ENCODE results near the gene PEX11A. TPM values are rescaled to one million over a fixed set of nuclear protein-coding genes. Genes with fewer than 3 reads are reported as not detected.
"Not testable (repeated sequence)": the region's sequence is repeated elsewhere in the genome, so short reads cannot be mapped to it uniquely, and the experiment has no call there.

Gene PEX11A, protein sequence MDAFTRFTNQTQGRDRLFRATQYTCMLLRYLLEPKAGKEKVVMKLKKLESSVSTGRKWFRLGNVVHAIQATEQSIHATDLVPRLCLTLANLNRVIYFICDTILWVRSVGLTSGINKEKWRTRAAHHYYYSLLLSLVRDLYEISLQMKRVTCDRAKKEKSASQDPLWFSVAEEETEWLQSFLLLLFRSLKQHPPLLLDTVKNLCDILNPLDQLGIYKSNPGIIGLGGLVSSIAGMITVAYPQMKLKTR
- polyA plus RNA-seq (ENCODE audit: insufficient read length in 4 of 4): 10 to 100 TPM; 16.3 to 22.1 (median 20.0) TPM

DNA sequence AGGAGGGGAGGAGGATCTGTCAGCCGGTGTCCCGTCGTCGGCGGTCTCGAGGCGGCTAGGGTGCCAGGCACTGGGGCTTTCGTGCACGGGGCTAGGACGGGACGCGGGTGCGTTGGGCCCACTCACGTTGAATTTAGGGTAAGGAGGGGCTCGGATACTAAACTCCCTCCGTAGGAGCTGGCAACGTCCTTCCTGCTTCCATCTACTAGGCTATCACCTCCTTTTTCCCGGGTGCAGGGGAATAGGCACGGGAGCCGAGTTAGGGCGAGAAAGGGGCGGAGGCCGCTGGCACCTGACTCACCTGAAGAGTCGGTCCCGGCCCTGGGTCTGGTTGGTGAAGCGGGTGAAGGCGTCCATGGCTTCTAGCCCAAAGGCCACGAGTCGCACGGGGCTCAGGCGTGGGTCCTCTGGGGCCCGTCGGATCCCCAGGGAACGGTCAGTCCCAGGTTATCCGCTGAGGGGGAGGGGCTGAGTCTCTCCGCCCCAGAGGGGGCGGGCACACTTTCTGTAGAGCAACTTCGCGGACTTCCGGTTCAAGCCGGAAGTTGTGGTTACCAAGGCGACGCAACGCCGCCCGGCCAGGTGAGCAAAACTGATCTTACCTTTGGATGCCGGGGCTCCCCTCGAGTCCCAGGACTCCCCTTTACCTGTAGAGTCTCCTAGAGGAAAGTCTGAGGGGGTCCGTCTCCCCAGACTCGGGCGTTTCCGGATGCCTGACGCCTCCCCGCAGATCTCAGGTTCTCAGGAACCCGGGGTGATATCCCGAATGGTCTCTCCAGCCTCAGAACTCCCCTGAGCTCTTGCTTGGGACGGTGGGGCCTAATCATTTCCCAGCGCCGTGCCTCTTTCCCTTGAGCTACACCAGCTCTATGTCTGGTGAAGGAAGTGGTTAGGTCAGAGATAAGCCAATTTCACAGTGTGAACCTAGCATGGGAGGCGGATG lies at the start of gene PEX11A, which contains the start of gene WDR93:
PEX11A (minus strand) TSS at position 479 of the 943 bp plus-strand sequence; CDS start at position 357, 122 bp downstream.
WDR93 (plus strand) TSS at position 536 of the 943 bp plus-strand sequence. CDS start 10,936 bp downstream, outside the sequence.
- peak; percentile 70 to 77 (median 76) for DNase-seq (ENCODE audit: low read depth in 4 of 4, low spot score in 3 of 4)

GRCh38 chr15:89740137-89740536 lies 49.6 kb upstream of the PEX11A start:
- peak in 3 of 4 donors; percentile 63 to 72 (median 66) for DNase-seq (ENCODE audit: low read depth in 4 of 4, low spot score in 3 of 4)

DNA sequence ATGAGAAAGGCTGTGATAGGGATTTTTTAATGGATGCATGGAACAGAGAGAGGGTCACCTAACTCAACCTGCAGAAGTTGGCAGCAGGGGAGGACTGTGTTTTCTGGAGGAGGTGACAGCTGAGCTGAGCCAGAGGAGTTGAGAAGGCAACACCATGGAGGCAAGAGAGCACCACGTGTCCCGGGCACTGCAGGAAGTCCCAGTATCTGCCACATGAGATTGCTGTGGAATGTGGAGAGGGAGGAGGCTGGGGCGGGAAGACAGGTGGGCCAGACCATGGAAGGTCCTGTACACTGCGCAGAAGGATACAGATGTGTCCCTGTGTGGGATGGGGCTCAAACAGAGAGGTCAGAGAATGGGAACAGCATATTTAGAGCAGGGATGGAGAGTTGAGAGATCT lies 45.2 kb upstream of the PEX11A start:
- DNase-seq (ENCODE audit: low read depth in 4 of 4, low spot score in 3 of 4): no peak

- no peak for DNase-seq (ENCODE audit: low read depth in 4 of 4, low spot score in 3 of 4)
Observed at GRCh38 chr15:89732451-89733172, 42.1 kb upstream of the PEX11A start.

- no peak for DNase-seq (ENCODE audit: low read depth in 4 of 4, low spot score in 3 of 4)
Observed at GRCh38 chr15:89731275-89731674, 40.7 kb upstream of the PEX11A start.

DNA sequence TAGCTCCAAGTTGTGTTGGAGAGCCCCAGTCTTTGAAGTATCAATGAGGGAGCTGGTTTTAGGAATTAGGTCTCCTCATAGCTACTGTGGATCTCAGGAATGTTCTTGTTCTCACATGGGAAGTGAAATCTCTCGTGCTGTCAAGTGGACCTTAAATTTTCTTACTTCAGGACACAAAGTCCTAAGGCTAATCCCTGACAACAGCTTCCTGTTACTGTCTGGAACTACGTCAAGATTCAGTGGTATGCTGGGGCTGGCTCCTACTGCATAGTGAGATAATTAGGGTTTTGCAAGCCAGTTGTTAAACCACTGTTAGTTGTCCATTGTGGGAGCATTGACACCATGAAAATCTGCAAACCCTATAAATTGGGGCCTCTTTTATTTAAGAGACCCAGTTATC lies 37.7 kb upstream of the PEX11A start:
- no peak for DNase-seq (ENCODE audit: low read depth in 4 of 4, low spot score in 3 of 4)

DNA sequence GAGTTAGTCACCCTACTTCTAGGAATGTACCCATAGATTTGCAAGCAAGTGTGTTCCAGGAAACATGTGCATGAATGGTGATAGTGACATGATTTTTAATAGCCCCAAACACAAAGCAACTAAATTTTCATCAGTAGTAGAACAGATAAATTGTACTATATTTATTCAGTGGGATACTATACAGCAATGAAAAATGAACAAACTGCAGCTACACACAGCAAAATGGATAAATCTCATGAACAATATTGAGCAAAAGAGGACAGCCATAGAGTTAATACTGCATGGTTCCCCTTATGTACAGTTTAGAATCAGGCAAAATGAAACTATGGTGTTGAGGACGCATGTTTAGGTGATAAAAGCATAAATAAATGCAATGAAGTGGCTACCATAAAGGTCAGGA lies 34.5 kb upstream of the PEX11A start:
- no peak for DNase-seq (ENCODE audit: low read depth in 4 of 4, low spot score in 3 of 4)

DNA sequence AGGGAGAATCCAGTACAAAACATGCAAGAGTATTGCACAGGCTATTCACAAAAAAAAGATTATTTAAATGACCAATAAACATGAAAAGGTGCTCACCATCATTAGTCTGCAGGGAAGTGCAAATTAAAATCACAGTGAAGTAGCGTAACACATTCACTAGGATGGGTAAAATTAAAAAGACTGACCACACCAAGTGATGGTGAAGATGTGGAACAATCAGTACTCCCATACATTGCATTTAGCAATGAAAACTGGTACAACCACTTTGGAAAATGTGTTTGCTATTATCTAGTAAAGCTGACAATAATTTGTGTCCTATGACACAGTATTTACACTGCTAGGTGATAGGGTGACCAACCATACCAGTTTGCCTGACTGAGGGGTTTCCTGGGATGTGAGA lies 34.1 kb upstream of the PEX11A start:
- DNase-seq (ENCODE audit: low read depth in 4 of 4, low spot score in 3 of 4): no peak

GRCh38 chr15:89723031-89723430 lies 32.5 kb upstream of the PEX11A start:
- no peak for DNase-seq (ENCODE audit: low read depth in 4 of 4, low spot score in 3 of 4)

- DNase-seq (ENCODE audit: low read depth in 4 of 4, low spot score in 3 of 4): no peak
Observed at GRCh38 chr15:89714775-89715174, 24.2 kb upstream of the PEX11A start.

DNA sequence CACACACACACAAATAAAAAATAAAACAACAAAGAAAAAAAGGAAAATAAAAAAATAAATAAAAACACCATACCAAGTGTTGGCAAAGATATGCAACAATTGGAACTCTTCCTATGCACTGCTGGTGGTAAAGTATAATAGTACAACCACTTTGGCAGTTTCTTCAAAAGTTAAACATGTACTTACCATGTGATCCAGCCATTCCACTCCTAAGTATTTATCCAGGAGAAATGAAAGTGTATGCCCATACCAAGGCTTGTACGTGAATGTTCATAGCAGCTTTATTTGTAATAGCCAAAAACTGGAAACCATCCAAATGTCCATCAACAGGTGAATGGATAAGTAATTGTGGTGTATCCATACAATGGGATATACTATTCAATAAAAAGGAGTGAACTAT lies 17.0 kb upstream of the PEX11A start:
- no peak for DNase-seq (ENCODE audit: low read depth in 4 of 4, low spot score in 3 of 4)

DNA sequence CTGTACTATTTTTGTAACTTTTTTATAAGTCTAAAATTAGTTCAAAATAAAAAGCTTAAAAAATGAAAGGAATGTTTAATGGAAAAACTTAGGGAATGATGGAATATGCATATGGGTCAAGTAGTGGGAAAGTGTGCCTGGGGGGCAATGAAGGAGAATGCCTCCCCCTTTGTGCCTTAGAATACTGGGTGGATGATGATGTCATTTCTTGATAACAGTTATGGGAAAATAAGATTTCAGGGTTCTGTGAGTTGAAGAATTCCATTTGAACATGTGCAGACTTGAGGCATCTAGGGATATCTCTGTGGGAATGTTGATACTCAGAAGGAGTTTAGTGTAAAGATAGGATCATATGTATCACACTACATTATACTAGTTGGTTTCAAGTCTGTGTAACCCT lies 13.9 kb upstream of the PEX11A start:
- DNase-seq (ENCODE audit: low read depth in 4 of 4, low spot score in 3 of 4): no peak

DNA sequence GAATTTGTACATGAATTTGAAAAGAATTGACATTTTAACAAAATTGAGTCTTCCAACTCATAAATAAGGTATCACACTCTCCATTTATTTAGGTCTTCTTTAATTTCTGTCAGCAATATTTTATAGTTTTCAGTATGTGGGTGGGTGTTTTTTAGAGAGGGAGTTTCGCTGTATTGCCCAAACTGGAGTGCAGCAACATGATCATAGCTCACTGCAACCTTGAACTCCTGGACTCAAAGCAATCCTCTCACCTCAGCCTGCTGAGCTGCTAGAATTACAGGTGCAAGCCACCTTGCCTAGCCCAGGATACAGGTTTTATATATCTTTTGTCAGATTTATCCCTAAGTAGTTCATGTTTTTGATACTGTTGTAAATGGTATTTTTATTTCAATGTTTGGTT lies 4.6 kb upstream of the PEX11A start:
- no peak for DNase-seq (ENCODE audit: low read depth in 4 of 4, low spot score in 3 of 4)

DNA sequence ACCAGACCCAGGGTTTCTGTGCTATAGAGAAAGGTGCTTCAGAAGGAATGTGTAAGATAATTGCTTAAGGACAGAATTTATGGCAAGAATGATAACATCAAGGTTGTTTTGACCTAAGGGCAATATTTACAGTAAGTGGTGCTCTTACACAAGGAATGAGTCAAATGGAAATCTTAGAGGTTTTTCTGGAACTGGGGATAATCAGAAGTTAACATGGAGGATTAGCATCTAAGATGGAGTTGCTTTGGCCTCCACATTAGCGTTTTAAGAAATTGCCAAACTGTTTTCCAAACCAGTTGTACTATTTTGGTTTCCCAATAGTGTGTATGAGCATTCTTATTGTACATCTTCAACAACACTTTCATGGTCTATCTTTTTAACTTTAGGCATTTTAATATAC lies 3.1 kb upstream of the PEX11A start:
- no peak for DNase-seq (ENCODE audit: low read depth in 4 of 4, low spot score in 3 of 4)

- DNase-seq (ENCODE audit: low read depth in 4 of 4, low spot score in 3 of 4): no peak
Observed at GRCh38 chr15:89693091-89693490, 2.5 kb upstream of the PEX11A start.

- not testable (repeated sequence) for DNase-seq (ENCODE audit: low read depth in 4 of 4, low spot score in 3 of 4)
Observed at GRCh38 chr15:89689930-89690275, 651 bp downstream of the PEX11A start.

- DNase-seq (ENCODE audit: low read depth in 4 of 4, low spot score in 3 of 4): no peak
Observed at GRCh38 chr15:89686522-89686921, 4.0 kb downstream of the PEX11A start.

DNA sequence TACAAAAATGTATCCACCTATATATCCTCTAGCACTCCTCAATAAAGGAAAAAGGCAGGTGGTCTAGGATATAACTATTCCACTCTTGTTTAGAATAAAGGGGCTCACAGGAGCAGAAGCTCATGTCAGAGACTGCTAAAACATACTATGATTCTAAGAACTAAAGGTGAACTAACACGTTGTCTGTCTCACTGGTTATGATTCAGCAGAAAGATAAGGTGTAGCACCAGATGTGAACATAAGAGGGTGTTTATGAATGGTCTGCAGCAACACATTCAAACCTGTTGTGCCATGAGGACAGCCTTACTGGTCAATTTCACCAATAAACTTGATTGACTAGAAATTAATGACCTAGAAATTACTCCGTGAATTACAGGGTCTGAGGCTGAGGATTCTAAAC lies 4.6 kb downstream of the PEX11A start:
- DNase-seq (ENCODE audit: low read depth in 4 of 4, low spot score in 3 of 4): no peak

DNA sequence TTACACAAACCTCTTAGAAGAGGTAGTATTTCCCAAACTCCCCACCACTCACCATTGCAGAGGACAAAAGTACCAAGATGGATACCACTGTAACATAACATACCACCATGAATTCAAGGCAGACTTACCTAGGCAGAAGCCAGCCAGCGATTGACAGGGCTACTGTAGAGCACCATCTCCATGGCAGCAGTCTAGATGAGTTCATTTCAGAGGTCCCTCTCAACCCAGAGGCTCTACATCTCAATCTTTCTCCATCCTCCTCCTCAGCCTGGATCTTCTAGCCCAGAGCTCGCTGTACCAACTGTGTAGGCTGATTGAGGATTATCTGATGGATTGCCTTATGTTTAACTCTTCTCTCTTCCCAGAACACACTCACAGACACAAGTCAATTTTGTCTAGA lies 9.4 kb downstream of the PEX11A start:
- DNase-seq (ENCODE audit: low read depth in 4 of 4, low spot score in 3 of 4): no peak

DNA sequence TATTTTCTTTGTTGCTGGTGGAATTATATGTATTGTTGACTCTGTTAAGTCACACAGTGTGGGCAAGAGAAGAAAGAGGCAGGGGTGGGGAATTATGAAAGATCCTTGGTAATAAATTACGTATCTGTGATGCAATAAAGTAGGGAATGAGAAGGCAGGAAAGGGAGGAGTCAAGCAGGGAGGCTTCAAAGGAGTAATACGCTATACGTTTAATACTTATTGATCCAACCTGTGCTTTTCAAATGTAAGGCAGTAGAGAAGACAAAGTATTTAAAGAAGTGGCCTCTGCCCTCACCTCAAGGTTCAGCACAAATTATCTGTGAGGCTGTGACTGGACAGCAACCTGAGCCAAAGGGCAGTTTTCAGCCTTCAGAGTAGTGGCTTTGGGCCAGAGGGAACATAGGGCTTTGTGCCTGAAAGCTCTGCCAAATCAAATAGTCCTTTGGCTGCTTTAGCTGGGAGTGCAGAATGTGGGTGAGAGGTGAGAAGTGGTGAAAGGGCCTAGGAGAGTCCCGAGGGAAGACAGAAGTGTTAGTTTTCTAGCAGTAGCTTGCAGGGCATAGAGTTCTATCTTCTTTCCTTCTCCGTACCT lies 10.2 kb downstream of the PEX11A start:
- DNase-seq (ENCODE audit: low read depth in 4 of 4, low spot score in 3 of 4): no peak

DNA sequence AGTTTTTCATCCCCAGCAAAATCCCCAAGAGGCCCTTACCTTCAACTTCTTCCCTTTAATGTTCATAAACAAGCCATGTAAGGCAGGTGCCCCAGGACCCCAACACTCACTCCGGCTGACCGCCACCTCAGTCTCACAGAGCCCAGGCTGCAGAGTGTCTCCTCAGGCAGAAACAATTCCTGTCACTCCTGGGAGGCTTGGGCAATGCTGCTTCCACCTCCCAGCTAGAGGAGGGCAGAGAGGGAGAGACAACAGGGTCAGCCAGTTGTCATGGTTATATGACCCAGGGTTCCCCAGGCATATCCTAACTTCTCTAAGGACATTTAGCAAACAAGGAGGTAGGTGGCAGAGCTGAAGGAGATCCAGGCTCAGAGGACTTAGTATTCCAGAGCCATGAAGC lies 11.3 kb downstream of the PEX11A start, which contains the start of gene PLIN1:
PLIN1 (minus strand) TSS at position 156 of the 400 bp plus-strand sequence. CDS start 1,878 bp downstream, outside the sequence.
- DNase-seq (ENCODE audit: low read depth in 4 of 4, low spot score in 3 of 4): no peak

Measured in right renal pelvis (tissue), 4 donors.